BJ (cell line): ENCODE results near the gene COL7A1. TPM values are rescaled to one million over a fixed set of nuclear protein-coding genes. Genes with fewer than 3 reads are reported as not detected.

Experiments
- CTCF ChIA-PET: fragments of 350-600 bp; formaldehyde crosslinking; extraction: SDS; loops from one replicate; lab custom pipeline; 2021; ENCODE audit warnings: antibody characterized with exemption, inconsistent platforms; lab: Yijun Ruan, JAX
- POLR2A ChIA-PET: fragments of 300-600 bp; sonication (Branson Sonifier 250); formaldehyde crosslinking; extraction: SDS; loops from one replicate; lab custom pipeline; 2021; ENCODE audit warnings: antibody characterized with exemption; lab: Charles Lee
- DNase-seq: peaks from one replicate; pipeline ENCODE4 v3.0.0-alpha.2; 2011; ENCODE audit warnings: low read depth
- H3K27me3 ChIP-seq: 2 replicates; pipeline ENCODE4 v1.6.0; 2011; ENCODE audit warnings: low read length; ENCODE audit not compliant: control insufficient read depth, insufficient read depth
- H3K36me3 ChIP-seq: 2 replicates; pipeline ENCODE4 v1.5.1; 2011; ENCODE audit warnings: low read length; ENCODE audit not compliant: control insufficient read depth, insufficient read depth
- H3K4me3 ChIP-seq: 2 replicates; pipeline ENCODE4 v1.5.1; 2011; ENCODE audit warnings: low read depth, mild to moderate bottlenecking, control low read depth, low read length
- CTCF ChIP-seq: IDR thresholded peaks from 2 replicates; pipeline ENCODE4 v1.5.1; 2011; ENCODE audit warnings: low read depth, mild to moderate bottlenecking, control low read depth, inconsistent platforms, low read length, moderate library complexity; ENCODE audit not compliant: insufficient read depth
- polyA plus RNA-seq: library from polyadenylated mRNA; depleted of rRNA; stranded (reverse); fragments of >200 nt; gene quantifications from 2 replicates; pipeline ENCODE4 v1.2.3, GENCODE V29; 2011

The COL7A1 gene
- polyA plus RNA-seq, 1 experiment = 60.8 TPM

GRCh38 chr3:48585411-48585810 is 9.7 kb downstream of the COL7A1 start:
- Histone ChIP-seq H3K27me3 (no peaks in the 10 kb centered on the region), H3K4me3 (no peak overlapping the region), H3K36me3 (peaks cover 70% of the 10 kb centered on the region)
- ChIA-PET CTCF (no interaction called here), POLR2A (no interaction called here)
- no peak for DNase-seq
- TF ChIP-seq CTCF = no peak

- CTCF ChIA-PET = no interaction called here
- peaks cover 69% of the 10 kb centered on the region for H3K36me3 ChIP-seq
- POLR2A ChIA-PET = no interaction called here
Measured at GRCh38 chr3:48584836-48585235, 10.3 kb downstream of the COL7A1 start.

GRCh38 chr3:48581621-48582481 is 13.3 kb downstream of the COL7A1 start:
- Histone ChIP-seq H3K36me3 (peaks cover 70% of the 10 kb centered on the region), H3K27me3 (no peaks in the 10 kb centered on the region), H3K4me3 (no peak overlapping the region)
- TF ChIP-seq CTCF = no peak
- DNase-seq = no peak
- ChIA-PET CTCF (interaction anchor here (0.6 to 1.0 kb wide), 2 partner anchors 13 to 27 kb away, joined by 3 read pairs; partner anchors contain the start of gene UQCRC1), POLR2A (no interaction called here)

More at GRCh38 chr3:48584836-48585235, 10.3 kb downstream of the COL7A1 start:
- no peak for DNase-seq
- no peaks in the 10 kb centered on the region for H3K27me3 ChIP-seq
- no peak overlapping the region for H3K4me3 ChIP-seq
- TF ChIP-seq CTCF = no peak

- H3K36me3 ChIP-seq = peaks cover 56% of the 10 kb centered on the region
Measured at GRCh38 chr3:48576647-48577046, 18.5 kb downstream of the COL7A1 start.

More at GRCh38 chr3:48576647-48577046, 18.5 kb downstream of the COL7A1 start:
- ChIA-PET POLR2A (no interaction called here), CTCF (interaction anchor here (1.3 kb wide), 1 partner anchor 18 kb away, joined by 3 read pairs; no protein-coding TSS in a partner anchor)
- TF ChIP-seq CTCF = no peak
- DNase-seq = no peak
- H3K4me3 ChIP-seq = no peak overlapping the region
- no peaks in the 10 kb centered on the region for H3K27me3 ChIP-seq
